GM12872 (cell line): ENCODE measurements around the gene TTLL3.

ENCODE experiments used
- CTCF ChIP-seq: IDR thresholded peaks from 3 replicates; pipeline ENCODE4 v1.5.1; 2011; ENCODE audit warnings: low read depth, mild to moderate bottlenecking, low read length, moderate library complexity; ENCODE audit not compliant: insufficient read depth

The TTLL3 gene

GRCh38 chr3:9782770-9783169 is 27.3 kb upstream of the TTLL3 start:
- peak; percentile 30; the same call in 1 of the 3 replicates for TF ChIP-seq CTCF

DNA sequence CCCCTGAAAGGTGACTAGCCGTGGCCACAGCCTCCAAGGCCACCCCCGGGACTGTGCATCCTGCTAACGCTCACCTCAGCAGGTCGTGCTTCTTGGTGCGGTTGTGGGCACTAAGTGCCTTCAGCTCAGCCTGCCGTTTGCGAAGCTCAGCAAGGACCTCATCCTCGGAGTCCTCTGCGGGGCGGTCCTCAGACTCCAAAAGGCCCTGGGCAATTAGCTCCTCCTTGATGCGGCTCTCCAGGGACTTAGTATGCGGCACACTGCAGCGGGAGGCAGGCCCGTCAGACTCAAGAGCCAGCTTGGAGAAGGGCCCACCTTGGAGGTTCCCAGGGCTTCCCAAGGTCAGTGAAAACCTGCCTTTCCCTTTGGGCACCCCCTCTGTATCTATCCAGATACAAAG is 26.1 kb upstream of the TTLL3 start:
- TF ChIP-seq CTCF: no peak

DNA sequence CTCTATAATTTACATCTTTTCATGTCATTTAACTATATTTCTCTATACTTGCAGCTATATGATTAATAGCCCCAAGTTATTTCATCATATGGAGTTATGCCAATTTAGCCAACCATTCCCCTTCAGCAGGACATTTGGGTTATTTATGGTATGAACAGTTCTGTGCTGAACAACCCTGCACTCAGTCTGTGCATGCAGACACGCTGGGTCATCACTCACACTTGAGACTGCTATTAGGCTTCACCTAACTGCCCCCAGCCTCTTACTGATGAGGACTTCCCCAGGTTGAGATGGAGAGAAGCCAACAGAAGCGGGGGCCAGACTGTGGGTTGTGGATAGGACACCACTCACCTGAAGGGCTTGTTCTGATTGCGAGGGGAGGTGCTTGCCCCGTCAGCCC is 25.1 kb upstream of the TTLL3 start:
- TF ChIP-seq CTCF: no peak

- TF ChIP-seq CTCF: no peak
Observed at GRCh38 chr3:9785602-9786001, 24.5 kb upstream of the TTLL3 start.

- no peak for TF ChIP-seq CTCF
Observed at GRCh38 chr3:9786209-9786739, 23.8 kb upstream of the TTLL3 start.

GRCh38 chr3:9786825-9787669 is 23.0 kb upstream of the TTLL3 start:
- TF ChIP-seq CTCF: peak; percentile 59

- no peak for TF ChIP-seq CTCF
Observed at GRCh38 chr3:9787714-9788113, 22.3 kb upstream of the TTLL3 start.
